AG04450 (cell line): ENCODE results near the gene TBC1D8. TPM values are rescaled to one million over a fixed set of nuclear protein-coding genes. Genes with fewer than 3 reads are reported as not detected.

Experiments used
- CTCF ChIA-PET: fragments of 300-600, 350-600 bp; formaldehyde crosslinking; extraction: SDS; loops from one replicate; lab custom pipeline; 2022; ENCODE audit warnings: antibody characterized with exemption, inconsistent platforms; lab: Charles Lee
- POLR2A ChIA-PET: fragments of 350-600 bp; formaldehyde crosslinking; extraction: SDS; loops from one replicate; lab custom pipeline; 2021; ENCODE audit warnings: antibody characterized with exemption, inconsistent platforms; lab: Yijun Ruan, JAX
- DNase-seq: peaks from one replicate; pipeline ENCODE4 v3.0.0-alpha.2; 2011; ENCODE audit warnings: low read depth, low spot score
- H3K27ac ChIP-seq: one replicate; pipeline ENCODE4 v1.5.1; 2012; ENCODE audit warnings: low read depth, low read length, control low read depth
- H3K27me3 ChIP-seq: one replicate; pipeline ENCODE4 v1.6.0; 2012; ENCODE audit warnings: low read length; ENCODE audit not compliant: control insufficient read depth, insufficient read depth
- H3K4me3 ChIP-seq: 2 replicates; pipeline ENCODE4 v1.5.1; 2011; ENCODE audit warnings: mild to moderate bottlenecking, low read depth, low read length, control low read depth
- H3K9me3 ChIP-seq: 2 replicates; pipeline ENCODE4 v1.5.1; 2012; ENCODE audit warnings: low read length; ENCODE audit not compliant: control insufficient read depth, insufficient read depth
- polyA plus RNA-seq: library from polyadenylated mRNA; depleted of rRNA; stranded (reverse); fragments of >200 nt; gene quantifications from 2 replicates; pipeline ENCODE4 v1.2.3, GENCODE V29; 2011
- TF ChIP-seq, protein P1 (sequence below): IDR thresholded peaks from 2 replicates; pipeline ENCODE4 v1.5.1; 2011; ENCODE audit warnings: low read depth, low read length, control low read depth, inconsistent platforms

TBC1D8 gene
- polyA plus RNA-seq, 1 experiment = 2.5 TPM

GRCh38 chr2:101107241-101107640 lies 43.9 kb downstream of the TBC1D8 start:
- no peak overlapping the region for H3K4me3 ChIP-seq
- CTCF ChIA-PET = interaction anchor here (1.4 kb wide), 1 partner anchor 70 kb away, joined by 4 read pairs; no protein-coding TSS in a partner anchor
- H3K27ac ChIP-seq = no peak overlapping the region
- no peak for DNase-seq
- peaks cover 2% of the 10 kb centered on the region for H3K27me3 ChIP-seq
- TF ChIP-seq, protein P1, sequence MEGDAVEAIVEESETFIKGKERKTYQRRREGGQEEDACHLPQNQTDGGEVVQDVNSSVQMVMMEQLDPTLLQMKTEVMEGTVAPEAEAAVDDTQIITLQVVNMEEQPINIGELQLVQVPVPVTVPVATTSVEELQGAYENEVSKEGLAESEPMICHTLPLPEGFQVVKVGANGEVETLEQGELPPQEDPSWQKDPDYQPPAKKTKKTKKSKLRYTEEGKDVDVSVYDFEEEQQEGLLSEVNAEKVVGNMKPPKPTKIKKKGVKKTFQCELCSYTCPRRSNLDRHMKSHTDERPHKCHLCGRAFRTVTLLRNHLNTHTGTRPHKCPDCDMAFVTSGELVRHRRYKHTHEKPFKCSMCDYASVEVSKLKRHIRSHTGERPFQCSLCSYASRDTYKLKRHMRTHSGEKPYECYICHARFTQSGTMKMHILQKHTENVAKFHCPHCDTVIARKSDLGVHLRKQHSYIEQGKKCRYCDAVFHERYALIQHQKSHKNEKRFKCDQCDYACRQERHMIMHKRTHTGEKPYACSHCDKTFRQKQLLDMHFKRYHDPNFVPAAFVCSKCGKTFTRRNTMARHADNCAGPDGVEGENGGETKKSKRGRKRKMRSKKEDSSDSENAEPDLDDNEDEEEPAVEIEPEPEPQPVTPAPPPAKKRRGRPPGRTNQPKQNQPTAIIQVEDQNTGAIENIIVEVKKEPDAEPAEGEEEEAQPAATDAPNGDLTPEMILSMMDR = no peak
- H3K9me3 ChIP-seq = peaks cover 3% of the 10 kb centered on the region; the same call in 1 of the 2 replicates
- POLR2A ChIA-PET = no interaction called here

DNA sequence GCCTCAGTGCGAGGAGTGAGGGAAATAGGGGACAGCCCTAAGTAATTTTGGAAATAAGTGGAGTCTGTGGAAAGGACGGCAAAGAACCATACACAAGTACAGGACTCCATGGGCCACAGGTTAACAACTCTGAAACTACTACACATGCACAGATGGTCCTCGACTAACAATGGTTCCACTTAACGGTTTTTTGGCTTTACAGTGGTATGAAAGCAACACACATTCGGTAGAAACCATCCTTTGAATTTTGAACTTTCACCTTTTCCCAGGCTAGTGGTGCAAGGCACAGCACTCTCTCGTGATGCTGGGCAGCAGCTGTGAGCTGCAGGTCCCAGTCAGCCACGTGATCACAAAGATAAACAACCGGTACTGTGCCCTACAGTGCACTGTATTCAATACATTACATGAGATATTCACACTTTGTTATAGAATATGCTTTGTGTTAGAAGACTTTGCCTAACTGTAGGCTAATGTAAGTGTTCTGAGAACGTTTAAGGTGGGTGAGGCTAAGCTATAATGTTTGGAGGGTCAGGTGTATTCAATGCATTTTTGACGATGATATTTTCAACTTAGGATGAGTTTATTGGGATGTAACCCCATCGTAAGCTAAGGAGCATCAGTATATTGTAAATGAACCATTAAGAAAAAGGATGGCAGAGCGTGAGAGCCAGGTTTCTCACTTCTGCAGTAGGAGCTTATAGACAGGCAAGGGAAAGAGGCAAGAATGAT lies 44.6 kb downstream of the TBC1D8 start:
- no peak for DNase-seq
- POLR2A ChIA-PET = no interaction called here
- H3K27me3 ChIP-seq = peaks cover 2% of the 10 kb centered on the region
- no peak overlapping the region for H3K27ac ChIP-seq
- peaks cover 3% of the 10 kb centered on the region; the same call in 1 of the 2 replicates for H3K9me3 ChIP-seq
- TF ChIP-seq, protein P1 = no peak
- no peak overlapping the region for H3K4me3 ChIP-seq
- CTCF ChIA-PET = no interaction called here

- TF ChIP-seq, protein P1 = no peak
- ChIA-PET POLR2A (no interaction called here), CTCF (no interaction called here)
Observed at GRCh38 chr2:101105654-101106053, 45.5 kb downstream of the TBC1D8 start.

DNA sequence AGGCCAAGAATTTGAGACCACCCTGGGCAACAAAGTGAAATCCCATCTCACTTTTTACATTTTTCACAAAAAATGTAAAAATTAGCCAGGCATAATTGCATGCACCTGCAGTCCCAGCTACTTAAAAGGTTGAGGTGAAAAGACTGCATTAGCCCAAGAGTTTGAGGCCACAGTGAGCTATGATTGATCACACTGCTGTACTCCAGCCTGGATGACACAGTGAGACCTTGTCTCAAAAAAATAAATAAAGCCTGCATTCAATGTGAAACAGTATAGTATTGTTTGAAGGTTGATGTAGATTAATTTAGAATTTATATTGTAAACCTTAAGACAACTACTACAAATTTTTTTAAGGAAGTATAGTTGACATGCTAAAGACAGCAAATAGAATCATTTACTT lies 53.5 kb downstream of the TBC1D8 start:
- H3K27me3 ChIP-seq = no peaks in the 10 kb centered on the region
- POLR2A ChIA-PET = no interaction called here
- no peak overlapping the region for H3K27ac ChIP-seq
- no peaks in the 10 kb centered on the region for H3K9me3 ChIP-seq
- CTCF ChIA-PET = interaction anchor here (0.7 kb wide), 1 partner anchor 82 kb away, joined by 4 read pairs; no protein-coding TSS in a partner anchor
- DNase-seq = no peak
- no peak overlapping the region for H3K4me3 ChIP-seq
- TF ChIP-seq, protein P1 = no peak

More at GRCh38 chr2:101105654-101106053, 45.5 kb downstream of the TBC1D8 start:
- no peak overlapping the region for H3K4me3 ChIP-seq
- H3K27me3 ChIP-seq = peaks cover 2% of the 10 kb centered on the region
- peaks cover 3% of the 10 kb centered on the region; the same call in 1 of the 2 replicates for H3K9me3 ChIP-seq
- no peak for DNase-seq
- no peak overlapping the region for H3K27ac ChIP-seq

DNA sequence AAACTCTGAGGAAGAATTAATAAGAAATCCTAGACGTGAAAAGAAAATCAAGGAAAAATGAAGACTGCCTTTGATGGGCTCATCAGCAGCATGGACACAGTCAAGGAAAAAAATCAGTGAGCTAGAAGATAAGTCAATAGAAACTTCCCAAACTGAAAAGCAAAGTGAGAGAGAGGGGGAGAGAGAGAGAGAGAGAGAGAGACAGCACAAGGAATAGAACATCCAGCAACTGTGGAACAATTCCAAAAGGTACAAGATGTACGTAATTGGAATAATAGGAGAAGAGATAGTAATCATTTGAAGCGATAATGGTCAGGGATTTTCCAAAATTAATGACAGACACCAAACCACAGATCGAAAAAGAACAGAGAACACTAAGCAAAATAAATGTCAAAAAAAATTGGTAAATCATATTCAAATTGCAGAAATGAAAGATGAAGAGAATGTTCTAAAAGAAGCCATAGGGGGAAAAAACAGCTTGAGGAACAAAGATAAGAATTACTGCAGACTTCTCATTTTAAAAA lies 54.5 kb downstream of the TBC1D8 start:
- Histone ChIP-seq H3K4me3 (no peak overlapping the region), H3K9me3 (no peaks in the 10 kb centered on the region), H3K27ac (no peak overlapping the region), H3K27me3 (no peaks in the 10 kb centered on the region)
- ChIA-PET POLR2A (no interaction called here), CTCF (no interaction called here)
- TF ChIP-seq, protein P1 = no peak
- DNase-seq = no peak
